Activated CD4-positive, alpha-beta T cell treated with anti-CD3 and anti-CD28 coated beads for 1 hour (primary cell): ENCODE data around the gene KRTAP10-1.

Experiments used
- DNase-seq: peaks from one replicate; pipeline ENCODE4 v3.0.0-alpha.2; 2020

Gene KRTAP10-1

GRCh38 chr21:44547656-44548331 is 7.8 kb upstream of the KRTAP10-1 start:
- DNase-seq = no peak

GRCh38 chr21:44544566-44544965 is 4.6 kb upstream of the KRTAP10-1 start:
- no peak for DNase-seq

GRCh38 chr21:44542716-44543115 is 2.7 kb upstream of the KRTAP10-1 start:
- DNase-seq = no peak

GRCh38 chr21:44540741-44541288 is 820 bp upstream of the KRTAP10-1 start:
- no peak for DNase-seq

- no peak for DNase-seq
Measured at GRCh38 chr21:44539046-44539445, 949 bp downstream of the KRTAP10-1 start.

GRCh38 chr21:44537930-44538911 is 1.8 kb downstream of the KRTAP10-1 start:
- peak; percentile 6 for DNase-seq

GRCh38 chr21:44535963-44536362 is 4.0 kb downstream of the KRTAP10-1 start:
- DNase-seq = no peak

- no peak for DNase-seq
Measured at GRCh38 chr21:44534688-44535087, 5.3 kb downstream of the KRTAP10-1 start.

GRCh38 chr21:44533891-44534627 is 5.9 kb downstream of the KRTAP10-1 start:
- no peak for DNase-seq

GRCh38 chr21:44533121-44533890 is 6.7 kb downstream of the KRTAP10-1 start:
- DNase-seq = no peak

GRCh38 chr21:44532712-44533111 is 7.3 kb downstream of the KRTAP10-1 start:
- no peak for DNase-seq

- no peak for DNase-seq
Measured at GRCh38 chr21:44531606-44532564, 8.1 kb downstream of the KRTAP10-1 start.

GRCh38 chr21:44530903-44531605 is 8.9 kb downstream of the KRTAP10-1 start:
- no peak for DNase-seq

GRCh38 chr21:44530221-44530902 is 9.6 kb downstream of the KRTAP10-1 start:
- no peak for DNase-seq

- no peak for DNase-seq
Measured at GRCh38 chr21:44529503-44530125, 10.4 kb downstream of the KRTAP10-1 start.

- DNase-seq = no peak
Measured at GRCh38 chr21:44529011-44529421, 11.0 kb downstream of the KRTAP10-1 start.

- no peak for DNase-seq
Measured at GRCh38 chr21:44528634-44528995, 11.4 kb downstream of the KRTAP10-1 start.

- no peak for DNase-seq
Measured at GRCh38 chr21:44527983-44528633, 11.9 kb downstream of the KRTAP10-1 start.
